Measurements from ENCODE around the gene TRPM1. TPM values are rescaled to one million over a fixed set of nuclear protein-coding genes. Genes with fewer than 3 reads are reported as not detected.
A peak's percentile ranks its signal among the peaks of the same experiment; 100 is the strongest.

Gene TRPM1
- total and polyA plus RNA-seq, 9 donors: 0.12 TPM; not detected in 8

- peaks cover 11% of the 10 kb centered on the region for H3K4me1 ChIP-seq (ENCODE audit: insufficient read depth)
- H3K27me3 ChIP-seq: no peaks in the 10 kb centered on the region
- no peaks in the 10 kb centered on the region for H3K9me3 ChIP-seq
- DNase-seq: no peak
- intact Hi-C loops (cut with DNase I): no loop called here
- H3K36me3 ChIP-seq: no peaks in the 10 kb centered on the region
- H3K27ac ChIP-seq: no peak overlapping the region
- TF ChIP-seq CTCF (IDR thresholded peaks at IDR 0.05) (no peak), POLR2A (IDR thresholded peaks at IDR 0.05) (no peak), EP300 (IDR thresholded peaks at IDR 0.05) (no peak)
- WGBS, 3 donors: 67 to 68% (median 68%) methylated on average over 2 of the region's 2 CpGs
- H3K4me3 ChIP-seq: peak overlapping the region; percentile 88
These were observed 111.5 kb downstream of the TRPM1 start for GRCh38 chr15:30990036-30990435.

GRCh38 chr15:30985081-30985531, 116.4 kb downstream of the TRPM1 start:
- Histone ChIP-seq H3K36me3 (no peaks in the 10 kb centered on the region), H3K9me3 (no peaks in the 10 kb centered on the region), H3K4me1 (ENCODE audit: insufficient read depth) (peaks cover 13% of the 10 kb centered on the region), H3K4me3 (no peak overlapping the region), H3K27ac (no peak overlapping the region), H3K27me3 (no peaks in the 10 kb centered on the region)
- DNase-seq: no peak
- no peak for TF ChIP-seq EP300 (IDR thresholded peaks at IDR 0.05)
- no peak for TF ChIP-seq CTCF (IDR thresholded peaks at IDR 0.05)
- TF ChIP-seq POLR2A (IDR thresholded peaks at IDR 0.05): no peak
- WGBS, 3 donors: 23 to 29% (median 29%) methylated on average over 3 of the region's 3 CpGs
- intact Hi-C loops (cut with DNase I): no loop called here

GRCh38 chr15:30984542-30984941, 117.0 kb downstream of the TRPM1 start:
- no peak for TF ChIP-seq POLR2A (IDR thresholded peaks at IDR 0.05)
- TF ChIP-seq CTCF (IDR thresholded peaks at IDR 0.05): no peak
- no peak for TF ChIP-seq EP300 (IDR thresholded peaks at IDR 0.05)
- H3K36me3 ChIP-seq: no peaks in the 10 kb centered on the region
- WGBS, 3 donors: 65 to 67% (median 67%) methylated on average over 6 of the region's 6 CpGs
- no peaks in the 10 kb centered on the region for H3K9me3 ChIP-seq
- no peak overlapping the region for H3K27ac ChIP-seq
- peaks cover 10% of the 10 kb centered on the region for H3K4me1 ChIP-seq (ENCODE audit: insufficient read depth)
- H3K27me3 ChIP-seq: no peaks in the 10 kb centered on the region
- DNase-seq: no peak
- intact Hi-C loops (cut with DNase I): no loop called here
- no peak overlapping the region for H3K4me3 ChIP-seq

- no peaks in the 10 kb centered on the region for H3K36me3 ChIP-seq
- no peaks in the 10 kb centered on the region for H3K9me3 ChIP-seq
- peaks cover 10% of the 10 kb centered on the region for H3K4me1 ChIP-seq (ENCODE audit: insufficient read depth)
- no peak overlapping the region for H3K27ac ChIP-seq
- no peak for DNase-seq
- no peak overlapping the region for H3K4me3 ChIP-seq
- WGBS, 3 donors: 48 to 58% (median 54%) methylated on average over 3 of the region's 3 CpGs
- H3K27me3 ChIP-seq: no peaks in the 10 kb centered on the region
- intact Hi-C loops (cut with DNase I): no loop called here
- TF ChIP-seq CTCF (IDR thresholded peaks at IDR 0.05): no peak
- TF ChIP-seq POLR2A (IDR thresholded peaks at IDR 0.05): no peak
- no peak for TF ChIP-seq EP300 (IDR thresholded peaks at IDR 0.05)
These were observed 117.4 kb downstream of the TRPM1 start for GRCh38 chr15:30984118-30984517.
